Activated CD8-positive, alpha-beta memory T cell treated with anti-CD3 and anti-CD28 coated beads, Interleukin-2, amount 10 ng/mL, durations not matched to agents 7 days and 5 days (primary cell): ENCODE results near the gene ANKFY1. TPM values are rescaled to one million over a fixed set of nuclear protein-coding genes. Genes with fewer than 3 reads are reported as not detected.

Experiments used
- ATAC-seq: fragments of 150-1000 bp; cut with Tn5 transposase; one replicate; pipeline ENCODE4 v1.10.0; 2021; ENCODE audit warnings: moderate library complexity
- CTCF ChIA-PET: fragments of 350-600 bp; sonication (Branson Sonifier 250); formaldehyde crosslinking; loops from one replicate; lab custom pipeline; 2021; ENCODE audit warnings: antibody characterized with exemption; lab: Charles Lee
- DNase-seq: peaks from one replicate; pipeline ENCODE4 v3.0.0-alpha.2; 2020
- H3K27ac Mint-ChIP-seq: one replicate; pipeline ENCODE4 v1.8.0; 2021; ENCODE audit warnings: mild to moderate bottlenecking, mixed read lengths
- H3K27me3 Mint-ChIP-seq: one replicate; pipeline ENCODE4 v1.8.0; 2021; ENCODE audit warnings: mixed read lengths
- H3K36me3 Mint-ChIP-seq: one replicate; pipeline ENCODE4 v1.8.0; 2021; ENCODE audit warnings: mild to moderate bottlenecking, mixed read lengths
- H3K4me1 Mint-ChIP-seq: one replicate; pipeline ENCODE4 v1.8.0; 2021; ENCODE audit warnings: mixed read lengths
- H3K4me3 Mint-ChIP-seq: one replicate; pipeline ENCODE4 v1.8.0; 2021; ENCODE audit warnings: mild to moderate bottlenecking, moderate library complexity, mixed read lengths
- H3K9me3 Mint-ChIP-seq: one replicate; pipeline ENCODE4 v1.8.0; 2022; ENCODE audit warnings: low read depth, mixed read lengths
- total RNA-seq, 2 experiments: library from RNA; stranded (reverse); gene quantifications; one replicate each; pipeline ENCODE4 v1.2.3, GENCODE V29; 2021

Gene ANKFY1
- total RNA-seq, 2 experiments from 2014 or later, result 63.8 to 103 TPM

GRCh38 chr17:4221899-4222659, 41.7 kb downstream of the ANKFY1 start:
- ATAC-seq (no peak), DNase-seq (no peak)
- Mint-ChIP-seq H3K27ac (no peak overlapping the region), H3K4me3 (no peak overlapping the region), H3K4me1 (no peaks in the 10 kb centered on the region), H3K9me3 (no peaks in the 10 kb centered on the region), H3K36me3 (peaks cover 18% of the 10 kb centered on the region), H3K27me3 (no peaks in the 10 kb centered on the region)
- CTCF ChIA-PET, result no interaction called here

GRCh38 chr17:4221163-4221562, 42.6 kb downstream of the ANKFY1 start:
- no peaks in the 10 kb centered on the region for H3K27me3 Mint-ChIP-seq
- ATAC-seq, result no peak
- no peaks in the 10 kb centered on the region for H3K9me3 Mint-ChIP-seq
- DNase-seq, result no peak
- CTCF ChIA-PET, result no interaction called here
- H3K4me1 Mint-ChIP-seq, result peaks cover 2% of the 10 kb centered on the region
- H3K27ac Mint-ChIP-seq, result no peak overlapping the region
- no peak overlapping the region for H3K4me3 Mint-ChIP-seq
- peaks cover 20% of the 10 kb centered on the region for H3K36me3 Mint-ChIP-seq

GRCh38 chr17:4220655-4221054, 43.1 kb downstream of the ANKFY1 start:
- H3K9me3 Mint-ChIP-seq, result no peaks in the 10 kb centered on the region
- H3K27ac Mint-ChIP-seq, result no peak overlapping the region
- H3K36me3 Mint-ChIP-seq, result peaks cover 20% of the 10 kb centered on the region
- ATAC-seq (no peak), DNase-seq (no peak)
- no peak overlapping the region for H3K4me3 Mint-ChIP-seq
- H3K27me3 Mint-ChIP-seq, result no peaks in the 10 kb centered on the region
- peaks cover 4% of the 10 kb centered on the region for H3K4me1 Mint-ChIP-seq
- CTCF ChIA-PET, result interaction anchor here (0.6 to 1.6 kb wide), 5 partner anchors 9 to 196 kb away, joined by 3 to 4 read pairs (median 3); no protein-coding TSS in a partner anchor

- Mint-ChIP-seq H3K9me3 (no peaks in the 10 kb centered on the region), H3K4me3 (no peak overlapping the region), H3K36me3 (peaks cover 19% of the 10 kb centered on the region), H3K27me3 (no peaks in the 10 kb centered on the region), H3K27ac (peak overlapping the region; percentile 32), H3K4me1 (peaks cover 10% of the 10 kb centered on the region)
- ATAC-seq, result no peak
- DNase-seq, result no peak
- CTCF ChIA-PET, result interaction anchor here (0.8 to 1.6 kb wide), 3 partner anchors 8 to 186 kb away, joined by 3 to 9 read pairs (median 4); no protein-coding TSS in a partner anchor
These were observed 44.5 kb downstream of the ANKFY1 start for GRCh38 chr17:4219241-4219640.

- no peak for ATAC-seq
- no peaks in the 10 kb centered on the region for H3K9me3 Mint-ChIP-seq
- H3K4me3 Mint-ChIP-seq, result no peak overlapping the region
- H3K4me1 Mint-ChIP-seq, result peaks cover 17% of the 10 kb centered on the region
- no peaks in the 10 kb centered on the region for H3K27me3 Mint-ChIP-seq
- H3K36me3 Mint-ChIP-seq, result peaks cover 20% of the 10 kb centered on the region
- H3K27ac Mint-ChIP-seq, result peak overlapping the region; percentile 81
- CTCF ChIA-PET, result interaction anchor here (0.6 to 4.9 kb wide), 28 partner anchors 8 to 300 kb away, joined by 3 to 57 read pairs (median 4); partner anchors contain the start of genes ANKFY1, SPNS3 and UBE2G1
- no peak for DNase-seq
These were observed 47.8 kb downstream of the ANKFY1 start for GRCh38 chr17:4215882-4216570.

- ATAC-seq (no peak), DNase-seq (no peak)
- Mint-ChIP-seq H3K9me3 (no peaks in the 10 kb centered on the region), H3K27ac (no peak overlapping the region), H3K27me3 (no peaks in the 10 kb centered on the region), H3K4me1 (peaks cover 21% of the 10 kb centered on the region), H3K4me3 (no peak overlapping the region), H3K36me3 (peaks cover 27% of the 10 kb centered on the region)
- CTCF ChIA-PET, result interaction anchor here (1.0 to 4.9 kb wide), 5 partner anchors 8 to 207 kb away, joined by 3 to 35 read pairs (median 8); no protein-coding TSS in a partner anchor
These were observed 49.6 kb downstream of the ANKFY1 start for GRCh38 chr17:4214157-4214556.

GRCh38 chr17:4209611-4210010, 54.2 kb downstream of the ANKFY1 start:
- no peaks in the 10 kb centered on the region for H3K9me3 Mint-ChIP-seq
- DNase-seq (no peak), ATAC-seq (no peak)
- no peak overlapping the region for H3K4me3 Mint-ChIP-seq
- H3K27me3 Mint-ChIP-seq, result no peaks in the 10 kb centered on the region
- peaks cover 32% of the 10 kb centered on the region for H3K4me1 Mint-ChIP-seq
- CTCF ChIA-PET, result interaction anchor here (2.2 kb wide), 1 partner anchor 9 kb away, joined by 10 read pairs; no protein-coding TSS in a partner anchor
- H3K36me3 Mint-ChIP-seq, result peaks cover 57% of the 10 kb centered on the region
- H3K27ac Mint-ChIP-seq, result no peak overlapping the region

GRCh38 chr17:4208238-4208637, 55.5 kb downstream of the ANKFY1 start:
- peaks cover 32% of the 10 kb centered on the region for H3K4me1 Mint-ChIP-seq
- H3K36me3 Mint-ChIP-seq, result peaks cover 58% of the 10 kb centered on the region
- H3K4me3 Mint-ChIP-seq, result no peak overlapping the region
- H3K27me3 Mint-ChIP-seq, result no peaks in the 10 kb centered on the region
- CTCF ChIA-PET, result interaction anchor here (2.2 kb wide), 1 partner anchor 8 kb away, joined by 10 read pairs; no protein-coding TSS in a partner anchor
- DNase-seq (no peak), ATAC-seq (no peak)
- no peak overlapping the region for H3K27ac Mint-ChIP-seq
- no peaks in the 10 kb centered on the region for H3K9me3 Mint-ChIP-seq

- ATAC-seq, result no peak
- Mint-ChIP-seq H3K4me1 (peaks cover 31% of the 10 kb centered on the region), H3K36me3 (peaks cover 53% of the 10 kb centered on the region), H3K27me3 (no peaks in the 10 kb centered on the region), H3K27ac (peak overlapping the region; percentile 65), H3K9me3 (no peaks in the 10 kb centered on the region), H3K4me3 (no peak overlapping the region)
- DNase-seq, result no peak
- CTCF ChIA-PET, result interaction anchor here (1.3 to 1.5 kb wide), 2 partner anchors 75 to 206 kb away, joined by 3 read pairs; no protein-coding TSS in a partner anchor
These were observed 56.8 kb downstream of the ANKFY1 start for GRCh38 chr17:4206962-4207361.

GRCh38 chr17:4205917-4206316, 57.9 kb downstream of the ANKFY1 start:
- Mint-ChIP-seq H3K4me1 (peaks cover 25% of the 10 kb centered on the region), H3K36me3 (peaks cover 53% of the 10 kb centered on the region), H3K27me3 (no peaks in the 10 kb centered on the region), H3K4me3 (no peak overlapping the region), H3K9me3 (no peaks in the 10 kb centered on the region), H3K27ac (no peak overlapping the region)
- no peak for ATAC-seq
- CTCF ChIA-PET, result interaction anchor here (1.3 to 1.5 kb wide), 4 partner anchors 9 to 207 kb away, joined by 3 to 9 read pairs (median 4); no protein-coding TSS in a partner anchor
- DNase-seq, result no peak

- H3K36me3 Mint-ChIP-seq, result peaks cover 50% of the 10 kb centered on the region
- no peak for ATAC-seq
- CTCF ChIA-PET, result no interaction called here
- H3K4me3 Mint-ChIP-seq, result no peak overlapping the region
- no peaks in the 10 kb centered on the region for H3K9me3 Mint-ChIP-seq
- no peaks in the 10 kb centered on the region for H3K27me3 Mint-ChIP-seq
- DNase-seq, result no peak
- H3K27ac Mint-ChIP-seq, result no peak overlapping the region
- peaks cover 23% of the 10 kb centered on the region for H3K4me1 Mint-ChIP-seq
These were observed 59.0 kb downstream of the ANKFY1 start for GRCh38 chr17:4204710-4205173.

GRCh38 chr17:4204190-4204589, 59.6 kb downstream of the ANKFY1 start:
- Mint-ChIP-seq H3K4me1 (peaks cover 21% of the 10 kb centered on the region), H3K9me3 (no peaks in the 10 kb centered on the region), H3K36me3 (peaks cover 46% of the 10 kb centered on the region), H3K27ac (no peak overlapping the region), H3K4me3 (no peak overlapping the region), H3K27me3 (no peaks in the 10 kb centered on the region)
- ATAC-seq, result no peak
- no peak for DNase-seq
- CTCF ChIA-PET, result no interaction called here

- Mint-ChIP-seq H3K9me3 (no peaks in the 10 kb centered on the region), H3K27ac (no peak overlapping the region), H3K27me3 (no peaks in the 10 kb centered on the region), H3K4me3 (no peak overlapping the region), H3K4me1 (peaks cover 1% of the 10 kb centered on the region), H3K36me3 (peaks cover 32% of the 10 kb centered on the region)
- CTCF ChIA-PET, result interaction anchor here (1.0 to 3.2 kb wide), 6 partner anchors 8 to 217 kb away, joined by 4 to 35 read pairs (median 10); no protein-coding TSS in a partner anchor
- no peak for ATAC-seq
- no peak for DNase-seq
These were observed 62.6 kb downstream of the ANKFY1 start for GRCh38 chr17:4201226-4201625.
